A673 (cell line): ENCODE measurements around the gene ADCY10. TPM values are rescaled to one million over a fixed set of nuclear protein-coding genes. Genes with fewer than 3 reads are reported as not detected.
"Not testable (repeated sequence)": the region's sequence is repeated elsewhere in the genome, so short reads cannot be mapped to it uniquely, and the experiment has no call there.

Experiments
- BruUV-seq: library from RNA; stranded (reverse); fragments of 400-500 nt; replicated peaks from 2 replicates; lab custom pipeline; 2021; lab: Mats Ljungman, UMichigan
- CTCF ChIA-PET: fragments of 300-600 bp; sonication (Branson Sonifier 250); formaldehyde crosslinking; loops from one replicate; lab custom pipeline; 2022; ENCODE audit warnings: antibody characterized with exemption; lab: Charles Lee
- POLR2A ChIA-PET: fragments of 300-600 bp; sonication (Branson Sonifier 250); formaldehyde crosslinking; loops from one replicate; lab custom pipeline; 2022; ENCODE audit warnings: antibody characterized with exemption; ENCODE audit not compliant: low non-redundant PET; lab: Charles Lee
- DNase-seq: peaks from one replicate; pipeline ENCODE4 v3.0.0-alpha.2; 2015; ENCODE audit warnings: low spot score
- H3K27ac ChIP-seq: fragments of 200-600 bp; sonication (generic); 2 replicates; pipeline ENCODE4 v1.5.1; 2016; ENCODE audit warnings: mixed run types, low read depth, mild to moderate bottlenecking, mixed read lengths, antibody characterized with exemption, low read length; ENCODE audit not compliant: poor library complexity, severe bottlenecking
- H3K27me3 ChIP-seq: fragments of 200-600 bp; sonication (generic); replicated peaks from 2 replicates; pipeline ENCODE4 v1.6.1; 2017; ENCODE audit warnings: mixed run types, low read depth, mild to moderate bottlenecking, mixed read lengths, antibody characterized with exemption, low read length; ENCODE audit not compliant: insufficient read depth, poor library complexity
- H3K36me3 ChIP-seq: fragments of 200-600 bp; sonication (generic); 2 replicates; pipeline ENCODE4 v1.6.1; 2016; ENCODE audit warnings: mixed run types, mild to moderate bottlenecking, mixed read lengths, antibody characterized with exemption, low read length; ENCODE audit not compliant: insufficient read depth, poor library complexity, severe bottlenecking
- H3K4me1 ChIP-seq: fragments of 200-600 bp; sonication (generic); 2 replicates; pipeline ENCODE4 v1.6.1; 2017; ENCODE audit warnings: mixed run types, mild to moderate bottlenecking, mixed read lengths, antibody characterized with exemption, low read length; ENCODE audit not compliant: insufficient read depth, poor library complexity, severe bottlenecking
- H3K4me3 ChIP-seq: fragments of 200-600 bp; sonication (generic); 2 replicates; pipeline ENCODE4 v1.5.1; 2016; ENCODE audit warnings: low read depth, mixed run types, mild to moderate bottlenecking, mixed read lengths, low read length; ENCODE audit not compliant: poor library complexity, severe bottlenecking
- H3K9me3 ChIP-seq: fragments of 200-600 bp; sonication (generic); 2 replicates; pipeline ENCODE4 v1.6.1; 2016; ENCODE audit warnings: mixed run types, low read depth, mild to moderate bottlenecking, mixed read lengths, antibody characterized with exemption, low read length; ENCODE audit not compliant: poor library complexity, severe bottlenecking
- CTCF ChIP-seq: fragments of 300-800, 200-600 bp; sonication (generic); conservative IDR thresholded peaks from 2 replicates; pipeline ENCODE4 v1.5.1; 2017; ENCODE audit warnings: low read depth, mild to moderate bottlenecking, antibody characterized with exemption, low read length, moderate library complexity, mixed read lengths
- EZH2 ChIP-seq: fragments of 200-600 bp; sonication (generic); IDR thresholded peaks from 2 replicates; pipeline ENCODE4 v1.6.1; 2017; ENCODE audit warnings: borderline replicate concordance, low read depth, mild to moderate bottlenecking, mixed read lengths, antibody characterized with exemption, low read length; ENCODE audit not compliant: poor library complexity, severe bottlenecking
- intact Hi-C: fragments of 100-400 bp; cut with micrococcal nuclease; formaldehyde crosslinking; loops from one replicate; pipeline ENCODE4 v1.10.0; 2022; ENCODE audit not compliant: unreplicated experiment
- total RNA-seq: library from RNA; stranded (reverse); gene quantifications from 2 replicates; pipeline ENCODE4 v1.2.3, GENCODE V29; 2021

The ADCY10 gene
- total RNA-seq, 1 experiment from 2014 or later, result 0.19 TPM

- CTCF ChIA-PET, DNase-seq, POLR2A ChIA-PET, H3K4me1 ChIP-seq, H3K36me3 ChIP-seq, BruUV-seq, H3K4me3 ChIP-seq, intact Hi-C loops, H3K27ac ChIP-seq, H3K27me3 ChIP-seq, H3K9me3 ChIP-seq: not testable (repeated sequence)
Measured at GRCh38 chr1:167865804-167866308, 48.1 kb downstream of the ADCY10 start.

GRCh38 chr1:167865193-167865592 is 48.7 kb downstream of the ADCY10 start:
- POLR2A ChIA-PET, BruUV-seq, H3K27me3 ChIP-seq, H3K9me3 ChIP-seq, H3K4me3 ChIP-seq, H3K27ac ChIP-seq, intact Hi-C loops, H3K36me3 ChIP-seq, H3K4me1 ChIP-seq, DNase-seq, CTCF ChIA-PET: not testable (repeated sequence)

GRCh38 chr1:167864392-167865032 is 49.4 kb downstream of the ADCY10 start:
- H3K36me3 ChIP-seq, result no peaks in the 10 kb centered on the region
- BruUV-seq, result no TSS peak
- TF ChIP-seq CTCF (no peak), EZH2 (no peak)
- H3K27me3 ChIP-seq, result no peaks in the 10 kb centered on the region
- no peak for DNase-seq
- H3K4me1 ChIP-seq, result no peaks in the 10 kb centered on the region
- ChIA-PET CTCF (no interaction called here), POLR2A (no interaction called here)
- intact Hi-C loops, result no loop called here
- no peaks in the 10 kb centered on the region for H3K9me3 ChIP-seq
- no peak overlapping the region for H3K4me3 ChIP-seq
- no peak overlapping the region for H3K27ac ChIP-seq

GRCh38 chr1:167863921-167864279 is 50.0 kb downstream of the ADCY10 start:
- Histone ChIP-seq H3K36me3 (no peaks in the 10 kb centered on the region), H3K27me3 (no peaks in the 10 kb centered on the region), H3K27ac (no peak overlapping the region), H3K4me3 (no peak overlapping the region), H3K9me3 (no peaks in the 10 kb centered on the region), H3K4me1 (no peaks in the 10 kb centered on the region)
- DNase-seq, result no peak
- intact Hi-C loops, result no loop called here
- ChIA-PET CTCF (no interaction called here), POLR2A (no interaction called here)
- no peak for TF ChIP-seq EZH2
- no peak for TF ChIP-seq CTCF
- BruUV-seq, result no TSS peak

GRCh38 chr1:167863191-167863920 is 50.6 kb downstream of the ADCY10 start:
- POLR2A ChIA-PET, H3K9me3 ChIP-seq, BruUV-seq, intact Hi-C loops, H3K4me1 ChIP-seq, CTCF ChIA-PET, DNase-seq, H3K36me3 ChIP-seq, H3K4me3 ChIP-seq, H3K27ac ChIP-seq, H3K27me3 ChIP-seq: not testable (repeated sequence)
